HG03066 (cell line): ENCODE results near the gene IGHMBP2.

Experiments
- ATAC-seq: cut with Tn5 transposase; IDR thresholded peaks from one replicate; pipeline ENCODE4 v1.9.1; 2021; ENCODE audit warnings: low read depth; ENCODE audit not compliant: unreplicated experiment

The IGHMBP2 gene

GRCh38 chr11:68938816-68939582 lies 35.3 kb downstream of the IGHMBP2 start:
- ATAC-seq = no peak

GRCh38 chr11:68939583-68940555 lies 36.2 kb downstream of the IGHMBP2 start:
- ATAC-seq = no peak

- no peak for ATAC-seq
Measured at GRCh38 chr11:68940651-68941323, 37.1 kb downstream of the IGHMBP2 start.

GRCh38 chr11:68941324-68942094 lies 37.8 kb downstream of the IGHMBP2 start:
- no peak for ATAC-seq

- ATAC-seq = no peak
Measured at GRCh38 chr11:68942095-68942620, 38.5 kb downstream of the IGHMBP2 start.

- ATAC-seq = no peak
Measured at GRCh38 chr11:68942751-68943271, 39.1 kb downstream of the IGHMBP2 start.

- ATAC-seq = no peak
Measured at GRCh38 chr11:68946416-68947090, 42.9 kb downstream of the IGHMBP2 start.

GRCh38 chr11:68947151-68947550 lies 43.5 kb downstream of the IGHMBP2 start:
- ATAC-seq = no peak

- no peak for ATAC-seq
Measured at GRCh38 chr11:68948496-68948895, 44.8 kb downstream of the IGHMBP2 start.

- no peak for ATAC-seq
Measured at GRCh38 chr11:68948935-68949334, 45.2 kb downstream of the IGHMBP2 start.

GRCh38 chr11:68950270-68950669 lies 46.6 kb downstream of the IGHMBP2 start:
- no peak for ATAC-seq

GRCh38 chr11:68950762-68951161 lies 47.1 kb downstream of the IGHMBP2 start:
- ATAC-seq = no peak

- no peak for ATAC-seq
Measured at GRCh38 chr11:68954836-68955606, 51.3 kb downstream of the IGHMBP2 start.

- no peak for ATAC-seq
Measured at GRCh38 chr11:68955607-68955958, 51.9 kb downstream of the IGHMBP2 start.

- no peak for ATAC-seq
Measured at GRCh38 chr11:68956142-68956541, 52.5 kb downstream of the IGHMBP2 start.

- ATAC-seq = no peak
Measured at GRCh38 chr11:68956547-68957254, 53.0 kb downstream of the IGHMBP2 start.

- no peak for ATAC-seq
Measured at GRCh38 chr11:68958211-68958610, 54.5 kb downstream of the IGHMBP2 start.
